Right lung (tissue), 5 donors: Measurements from ENCODE around the gene NHLRC2. TPM values are rescaled to one million over a fixed set of nuclear protein-coding genes. Genes with fewer than 3 reads are reported as not detected.

Experiments
- DNase-seq, 2 donors: peaks; one replicate each; pipeline ENCODE4 v3.0.0-alpha.2; 2013
- polyA plus RNA-seq, 5 donors: library from polyadenylated mRNA; unstranded; fragments of 120-200 nt; gene quantifications; one replicate each; pipeline versions ENCODE4 v1.2.1 to v1.2.3, GENCODE V29; 2013; ENCODE audit warnings: inconsistent platforms in 1 of 5, low replicate concordance in 1 of 5; ENCODE audit not compliant: insufficient read length in 5 of 5, insufficient read depth in 1 of 5

Gene NHLRC2
- polyA plus RNA-seq, 5 donors, result 17.2 to 31.7 (median 25.5) TPM

DNA sequence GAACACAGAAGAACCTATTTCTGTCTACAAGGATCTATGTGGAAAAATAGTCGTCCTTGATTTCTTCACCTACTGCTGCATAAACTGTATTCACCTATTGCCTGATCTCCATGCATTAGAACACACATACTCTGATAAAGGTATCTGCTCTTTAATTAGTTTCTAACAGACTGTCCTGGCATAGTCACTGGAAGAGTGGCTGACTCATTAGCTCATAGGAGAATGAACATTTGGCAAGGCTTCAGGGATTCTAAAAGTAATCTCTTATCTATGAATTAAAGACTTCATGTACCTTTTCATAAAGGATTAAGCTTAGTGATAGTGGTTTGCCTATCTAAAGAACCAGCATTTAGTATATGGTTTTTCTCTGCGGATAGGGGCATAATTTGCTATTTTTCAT, 4.1 kb downstream of the NHLRC2 start:
- no peak for DNase-seq

DNA sequence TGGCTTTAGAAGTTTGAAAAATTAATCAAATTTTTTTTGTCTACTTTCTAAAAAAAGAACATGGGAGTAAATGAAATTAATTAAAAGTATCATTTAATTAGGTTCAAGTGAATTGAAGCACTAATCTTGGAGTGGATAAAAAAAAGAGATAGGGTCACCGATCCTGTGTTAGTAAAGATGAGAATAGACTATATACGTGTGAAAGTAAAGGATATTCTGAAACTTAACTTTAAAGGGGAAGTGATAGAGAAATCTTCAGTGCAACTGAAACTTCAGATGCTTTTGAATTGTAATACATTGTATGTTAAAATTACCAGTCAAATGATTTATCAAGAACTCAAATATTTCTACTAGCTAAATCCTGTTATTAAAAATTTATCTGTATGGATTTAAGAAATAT, 4.8 kb downstream of the NHLRC2 start:
- no peak for DNase-seq

DNA sequence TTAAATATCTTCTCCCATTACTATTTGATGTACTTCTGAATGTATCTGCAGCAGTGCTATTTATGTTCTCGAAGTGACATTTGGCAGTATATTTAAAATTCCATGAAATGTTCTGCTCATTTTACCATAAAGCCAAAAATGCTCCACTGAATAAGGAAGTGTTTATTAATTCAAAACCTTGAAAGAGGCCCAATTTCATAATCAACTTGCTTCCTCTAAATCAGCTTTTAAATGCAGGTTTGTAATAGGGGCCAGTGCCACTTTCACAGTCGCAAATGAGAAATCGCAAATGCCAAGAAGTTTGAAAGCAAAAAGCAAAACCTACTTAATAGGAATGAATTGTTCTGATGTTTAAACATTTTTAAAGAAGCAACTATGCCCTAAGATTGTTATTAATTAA, 11.4 kb downstream of the NHLRC2 start:
- no peak for DNase-seq

DNA sequence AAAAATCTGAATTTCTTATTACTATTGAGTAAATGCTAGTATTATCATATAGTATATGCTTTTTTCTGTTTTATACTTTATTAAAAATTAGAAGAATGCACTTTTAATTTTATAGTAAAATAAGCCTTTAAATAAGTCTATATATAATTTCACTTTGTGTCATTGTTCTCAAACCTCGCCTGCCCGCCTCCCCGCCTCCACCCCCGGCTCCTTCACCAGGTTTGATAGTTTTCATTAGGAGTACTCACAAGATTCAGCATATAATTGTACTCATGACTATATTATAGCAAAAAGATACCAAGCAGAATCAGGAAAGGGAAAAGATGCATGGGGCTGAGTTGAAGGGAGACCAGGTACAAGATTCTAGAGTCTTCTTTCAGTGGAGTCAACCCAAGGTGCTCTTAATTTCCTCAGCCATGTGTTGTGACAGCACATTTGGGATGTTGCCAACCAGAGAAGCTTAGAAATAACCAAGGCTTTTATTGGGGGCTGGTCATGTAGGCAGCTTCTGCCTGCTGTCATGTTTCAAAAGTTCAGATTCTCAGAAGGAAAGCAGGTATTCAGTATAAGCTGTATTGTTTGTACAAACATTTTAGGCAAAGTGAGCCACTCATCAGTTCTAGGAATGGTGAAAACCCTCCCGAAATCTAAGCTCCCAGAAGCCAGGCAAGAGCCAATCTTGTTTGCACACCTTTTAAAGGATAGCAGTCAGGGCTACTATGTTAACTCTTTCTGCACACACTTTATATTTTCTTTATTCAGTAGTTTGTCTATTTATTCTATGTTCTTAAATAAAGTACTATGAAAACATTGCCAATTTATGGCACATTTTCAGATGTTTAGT, 12.3 kb downstream of the NHLRC2 start:
- DNase-seq, result no peak

DNA sequence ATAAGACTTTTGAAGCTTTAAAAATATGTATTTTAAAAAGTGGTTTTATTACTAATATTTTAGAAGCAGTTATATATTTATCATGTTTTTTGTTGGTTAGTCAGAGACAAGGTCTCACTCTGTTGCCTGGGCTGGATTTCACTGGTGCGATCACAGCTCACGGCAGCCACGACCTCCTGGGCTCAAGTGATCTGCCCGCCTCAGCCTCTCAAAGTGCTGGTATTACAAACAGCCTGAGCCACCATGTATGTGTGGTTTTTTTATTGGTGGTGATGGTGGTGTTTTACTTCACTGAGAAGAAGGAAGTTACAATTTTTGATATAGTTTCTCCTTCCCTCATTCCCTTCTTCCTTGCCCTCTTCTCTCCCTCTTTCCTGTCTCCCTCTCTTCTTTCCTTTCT, 13.4 kb downstream of the NHLRC2 start:
- DNase-seq, result no peak

DNA sequence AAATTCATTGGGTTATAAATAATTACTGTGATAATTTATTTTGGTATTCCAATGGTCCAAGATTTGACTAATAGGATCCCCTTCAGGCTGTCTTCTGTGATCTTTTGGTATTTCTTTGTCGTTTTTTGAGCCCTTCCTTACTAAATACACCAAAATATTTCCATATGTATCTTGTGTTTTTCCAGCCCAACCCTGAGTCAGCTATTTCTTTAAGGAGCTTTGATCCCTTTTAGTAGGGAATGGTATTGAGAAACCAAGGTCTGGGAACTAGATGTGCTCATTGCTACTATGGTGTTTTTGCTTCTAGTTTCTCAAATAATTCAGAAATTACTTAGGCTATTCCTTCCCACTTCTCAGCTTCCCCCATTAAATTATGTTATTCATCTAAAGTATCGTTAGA, 15.3 kb downstream of the NHLRC2 start:
- no peak for DNase-seq

DNA sequence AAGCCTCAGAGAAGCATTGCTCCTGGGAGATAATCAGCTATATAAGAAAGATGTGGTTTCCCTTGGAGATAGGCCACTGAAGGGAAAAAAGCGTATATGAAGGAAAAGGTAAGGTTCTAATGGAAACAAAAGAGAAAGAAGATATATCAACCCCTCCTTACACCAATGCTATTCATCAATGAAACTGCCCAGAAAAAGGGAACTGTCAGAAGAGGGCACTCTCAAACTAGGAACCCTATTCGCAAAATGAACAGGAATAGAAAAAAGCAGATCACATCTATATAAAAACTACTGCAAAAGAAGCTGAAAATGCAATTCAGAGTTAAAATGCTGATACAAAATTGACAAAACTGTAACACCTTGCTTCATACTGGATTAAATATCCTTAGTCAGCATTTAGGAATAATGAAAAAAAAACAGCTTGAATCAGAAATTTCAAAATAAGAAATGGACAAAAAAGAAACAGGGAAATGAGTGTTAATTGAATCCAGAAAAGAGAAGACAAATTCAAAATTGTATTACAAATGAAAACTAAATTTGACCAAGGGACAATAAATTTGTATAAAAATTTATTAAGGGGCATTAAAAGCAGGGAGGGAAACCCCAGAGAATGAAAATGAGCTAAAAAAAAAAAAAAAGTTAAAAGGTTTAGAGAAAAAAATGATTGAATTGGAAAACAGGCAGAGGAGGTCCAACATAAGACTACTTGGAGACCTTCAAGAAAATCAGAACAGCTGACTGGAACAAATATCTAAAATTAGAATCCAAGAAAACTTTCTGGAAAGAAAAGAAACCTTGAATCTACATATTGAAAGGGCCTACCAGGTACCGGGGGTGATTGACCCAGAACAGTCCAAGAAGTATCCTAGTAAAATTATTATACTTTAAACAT, 17.9 kb downstream of the NHLRC2 start:
- DNase-seq, result no peak

DNA sequence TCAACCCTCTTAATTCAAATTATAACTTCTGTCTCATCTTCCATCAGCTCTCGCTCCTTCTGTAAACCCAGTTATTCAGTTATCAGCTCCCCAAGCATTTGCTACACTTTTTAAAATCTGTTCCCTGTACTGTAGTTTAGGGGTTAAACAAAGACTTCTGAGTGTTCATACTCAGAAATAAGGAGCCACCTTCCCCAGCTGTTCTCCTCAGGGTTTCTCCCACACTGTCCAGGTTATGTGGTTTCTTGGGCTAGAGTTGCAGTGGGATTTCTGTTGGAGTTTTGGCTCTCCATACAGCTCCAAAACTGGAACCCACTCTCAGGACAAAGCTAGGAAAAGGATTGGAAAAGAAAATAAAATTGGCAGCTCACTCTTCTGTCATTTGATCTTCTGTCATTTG, 20.8 kb downstream of the NHLRC2 start:
- DNase-seq, result no peak

DNA sequence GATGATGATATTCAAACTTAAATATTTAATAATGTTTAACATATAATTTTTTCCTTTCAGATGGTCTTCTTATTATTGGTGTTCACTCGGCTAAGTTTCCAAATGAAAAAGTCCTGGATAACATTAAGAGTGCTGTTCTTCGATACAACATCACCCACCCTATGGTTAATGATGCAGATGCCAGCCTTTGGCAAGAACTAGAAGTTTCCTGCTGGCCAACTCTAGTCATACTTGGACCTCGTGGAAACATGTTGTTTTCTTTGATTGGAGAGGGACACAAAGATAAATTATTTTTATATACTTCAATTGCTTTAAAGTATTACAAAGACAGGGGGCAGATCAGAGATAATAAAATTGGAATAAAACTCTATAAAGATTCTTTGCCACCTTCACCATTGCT, 22.0 kb downstream of the NHLRC2 start:
- no peak for DNase-seq

DNA sequence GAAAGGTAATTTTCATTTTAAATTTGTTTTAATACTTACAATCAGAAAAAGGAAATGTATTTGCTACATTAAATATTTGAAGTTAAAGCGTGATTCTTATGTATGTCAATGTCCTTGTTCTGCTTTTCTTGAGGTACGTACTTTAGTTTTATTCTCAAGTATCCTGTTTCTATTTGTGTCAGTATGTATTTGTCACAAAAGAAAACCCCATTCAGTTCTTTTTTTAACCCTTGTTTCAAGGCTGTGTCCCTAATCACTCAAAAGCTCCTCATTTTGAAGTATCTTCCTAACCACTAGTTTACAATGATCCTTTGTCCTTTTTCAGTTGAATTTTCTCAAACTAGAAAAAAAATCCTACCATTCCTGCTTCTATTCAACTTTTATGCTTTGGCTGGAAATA, 25.2 kb downstream of the NHLRC2 start:
- DNase-seq, result no peak

DNA sequence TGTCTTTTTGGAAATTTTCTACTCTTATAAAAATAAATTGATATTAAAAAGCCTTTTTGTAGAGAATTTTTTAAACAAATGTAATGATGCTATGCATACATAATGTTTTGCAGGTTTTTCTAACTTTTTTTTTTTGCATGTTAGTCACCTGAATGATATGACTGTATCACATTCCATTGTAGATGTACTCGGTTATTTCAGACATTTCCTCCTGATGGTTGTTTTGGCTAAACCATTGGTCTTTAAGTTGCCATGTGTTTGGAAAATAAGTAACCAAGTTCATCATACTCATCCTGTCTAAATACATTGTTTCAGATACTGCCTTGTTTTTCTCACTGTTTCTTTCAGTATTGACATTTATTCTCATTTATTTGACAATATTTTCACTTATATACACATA, 25.8 kb downstream of the NHLRC2 start:
- DNase-seq, result no peak

DNA sequence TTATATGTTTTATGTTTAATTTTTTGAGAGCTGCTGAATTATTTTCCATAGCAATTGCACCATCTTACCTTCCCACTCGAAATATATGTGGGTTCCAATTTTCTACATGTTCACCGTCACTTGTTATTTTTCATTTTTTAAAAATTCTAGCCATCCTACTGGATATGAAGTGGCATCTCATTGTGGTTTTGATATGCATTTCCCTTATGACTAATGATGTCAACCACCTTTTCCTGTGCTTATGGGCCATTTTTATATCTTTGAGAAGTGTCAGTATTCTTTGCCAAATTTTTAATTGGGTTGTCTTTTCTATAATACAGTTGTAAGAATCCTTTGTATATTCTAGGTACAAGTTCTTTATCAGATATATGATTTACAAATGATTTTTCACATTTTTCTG, 27.8 kb downstream of the NHLRC2 start:
- DNase-seq, result no peak

DNA sequence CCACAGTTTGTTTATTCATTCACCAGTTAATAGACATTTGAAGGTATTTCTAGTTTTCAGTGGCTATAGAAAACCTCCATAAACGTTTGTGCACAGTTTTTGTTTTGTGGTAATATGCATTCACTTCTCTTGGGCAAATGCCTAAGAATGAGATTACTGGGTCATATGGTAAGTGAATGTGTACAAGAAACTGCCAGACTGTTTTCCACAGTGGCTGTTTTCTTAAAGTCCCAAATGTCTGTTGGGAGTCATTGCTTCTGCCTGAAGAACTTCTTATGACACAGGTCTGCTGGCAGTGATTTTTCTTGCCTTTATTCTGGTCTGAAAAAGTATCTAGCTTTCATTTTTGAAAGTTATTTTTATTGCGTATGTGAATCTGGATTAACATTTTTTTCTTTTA, 35.5 kb downstream of the NHLRC2 start:
- DNase-seq, result no peak

DNA sequence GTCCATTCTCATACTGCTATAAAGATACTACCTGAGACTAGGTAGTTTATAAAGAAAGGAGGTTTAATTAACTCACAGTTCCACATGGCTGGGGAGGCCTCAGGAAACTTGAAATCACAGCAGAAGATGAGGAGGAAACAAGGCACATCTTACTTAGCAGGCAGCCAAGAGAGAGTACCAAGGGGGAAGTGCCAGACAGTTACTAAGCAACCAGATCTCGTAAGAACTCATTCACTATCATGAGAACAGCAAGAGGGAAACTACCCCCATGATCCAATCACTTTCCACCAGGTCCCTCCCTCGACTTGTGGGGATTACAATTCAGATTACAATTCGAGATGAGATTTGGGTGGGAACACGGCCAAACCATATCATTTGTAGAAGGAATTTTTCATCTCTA, 36.3 kb downstream of the NHLRC2 start:
- no peak for DNase-seq

DNA sequence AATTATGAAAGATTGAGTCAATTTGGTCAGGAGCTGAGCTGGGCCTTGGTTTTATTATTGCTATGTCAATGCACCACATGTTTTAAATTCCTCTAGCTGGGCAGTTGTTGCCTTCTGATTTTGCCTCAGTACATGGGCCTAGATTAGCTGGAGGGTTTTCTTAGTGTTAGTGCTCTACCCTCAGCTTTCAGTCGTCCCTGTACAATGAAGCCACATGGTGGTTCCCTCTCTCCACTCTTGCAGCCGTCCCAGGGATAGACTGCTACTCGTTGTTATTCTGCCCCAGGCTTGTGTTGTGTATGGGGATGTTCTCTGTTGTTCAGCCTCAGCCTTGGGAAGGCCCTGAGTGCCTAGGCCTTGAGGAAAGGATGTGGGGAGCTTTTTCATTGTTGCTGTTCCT, 37.0 kb downstream of the NHLRC2 start:
- DNase-seq, result no peak

DNA sequence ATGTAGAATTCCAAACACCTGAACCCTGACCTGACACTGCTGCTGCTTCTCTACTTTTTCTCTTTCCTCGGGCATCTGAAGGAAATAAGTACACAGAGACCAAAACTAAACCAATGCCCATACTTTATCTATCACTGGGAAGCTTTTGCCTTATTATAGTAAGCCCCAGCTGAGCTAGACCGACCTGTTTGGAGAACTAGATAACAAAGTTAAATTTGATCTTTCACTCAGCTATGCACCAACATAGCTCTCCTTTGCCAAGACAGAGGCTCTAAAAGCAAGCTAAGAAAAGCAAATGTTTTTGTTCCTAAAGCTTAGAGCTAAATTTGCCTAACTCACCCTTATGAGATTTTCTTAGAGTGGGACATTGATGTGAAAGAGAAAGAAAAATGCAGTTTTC, 39.1 kb downstream of the NHLRC2 start:
- DNase-seq, result no peak

DNA sequence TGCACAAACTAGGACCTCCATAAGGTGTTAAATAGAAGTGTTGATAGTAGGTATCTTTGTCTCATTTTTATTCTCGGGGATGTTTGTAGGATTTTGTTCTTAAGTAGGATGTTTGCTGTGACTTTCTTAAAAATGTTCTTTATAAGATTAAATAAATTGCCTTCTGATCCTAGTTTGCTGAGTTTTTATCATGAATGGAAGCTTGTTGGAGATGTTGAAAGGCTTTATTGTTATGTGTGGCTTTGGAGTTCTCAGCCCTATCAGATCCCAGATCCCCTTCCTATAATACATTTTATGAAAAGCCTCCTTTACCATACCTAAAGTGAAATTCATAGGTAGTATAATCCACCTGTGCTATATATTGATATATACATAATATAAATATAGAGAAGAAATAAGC, 40.1 kb downstream of the NHLRC2 start:
- no peak for DNase-seq

DNA sequence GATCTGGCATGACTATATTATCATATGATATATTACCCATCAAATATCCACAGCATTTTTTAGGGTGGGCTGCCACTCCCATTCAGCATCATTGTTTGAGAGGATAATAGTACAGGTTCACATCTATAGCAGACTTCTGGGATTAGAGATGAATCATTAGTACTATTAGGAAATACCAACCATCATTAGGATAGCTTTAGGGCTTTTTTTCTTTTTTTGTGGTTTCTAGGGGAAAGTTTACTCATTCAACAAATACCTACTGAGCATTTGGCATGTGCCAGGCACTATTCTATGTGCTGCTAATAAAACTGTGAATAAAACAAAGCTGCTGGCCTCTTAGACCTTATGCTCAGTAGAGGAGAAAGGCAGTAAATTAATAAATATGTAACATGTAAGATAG, 40.6 kb downstream of the NHLRC2 start:
- DNase-seq, result no peak

DNA sequence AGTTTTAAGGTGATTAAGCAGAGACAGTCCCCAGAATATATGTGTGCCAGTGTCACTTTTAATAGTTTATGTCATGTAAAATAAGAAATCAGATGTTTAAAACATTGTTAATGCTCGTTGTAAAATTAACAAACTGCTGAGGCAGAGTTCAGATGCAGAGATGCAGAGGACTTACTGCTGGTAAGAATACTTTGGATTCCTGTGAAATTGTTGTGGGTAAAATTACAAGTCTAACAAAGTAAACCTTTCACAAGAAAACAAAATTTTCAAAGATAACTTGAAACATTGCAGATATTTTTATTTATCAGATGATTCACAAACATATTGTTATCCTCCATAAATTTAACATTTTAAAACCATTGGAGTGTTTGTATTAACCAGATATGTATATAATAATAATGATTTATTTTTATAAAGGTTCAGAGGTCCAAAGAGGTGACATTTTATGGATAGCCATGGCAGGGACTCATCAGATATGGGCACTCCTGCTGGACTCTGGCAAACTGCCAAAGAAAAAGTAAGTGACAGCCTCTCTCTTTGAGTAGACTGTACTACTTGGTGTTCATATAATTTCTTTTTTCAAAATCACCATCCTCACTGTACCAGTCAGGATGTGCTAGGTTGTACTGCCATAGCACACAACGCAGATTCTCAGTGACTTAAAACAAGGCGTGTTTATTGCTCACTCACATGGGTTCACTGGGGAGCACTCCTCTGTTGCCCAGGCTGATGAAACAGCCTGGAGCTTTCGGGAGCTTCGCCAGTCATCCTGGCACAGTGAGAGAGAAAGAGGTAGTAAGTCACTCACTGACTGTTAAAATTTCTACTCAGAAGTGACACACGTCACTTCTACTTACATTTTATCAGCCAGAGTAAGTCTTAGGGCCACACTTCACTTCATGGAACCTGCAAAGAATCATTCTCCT, 43.5 kb downstream of the NHLRC2 start:
- no peak for DNase-seq

DNA sequence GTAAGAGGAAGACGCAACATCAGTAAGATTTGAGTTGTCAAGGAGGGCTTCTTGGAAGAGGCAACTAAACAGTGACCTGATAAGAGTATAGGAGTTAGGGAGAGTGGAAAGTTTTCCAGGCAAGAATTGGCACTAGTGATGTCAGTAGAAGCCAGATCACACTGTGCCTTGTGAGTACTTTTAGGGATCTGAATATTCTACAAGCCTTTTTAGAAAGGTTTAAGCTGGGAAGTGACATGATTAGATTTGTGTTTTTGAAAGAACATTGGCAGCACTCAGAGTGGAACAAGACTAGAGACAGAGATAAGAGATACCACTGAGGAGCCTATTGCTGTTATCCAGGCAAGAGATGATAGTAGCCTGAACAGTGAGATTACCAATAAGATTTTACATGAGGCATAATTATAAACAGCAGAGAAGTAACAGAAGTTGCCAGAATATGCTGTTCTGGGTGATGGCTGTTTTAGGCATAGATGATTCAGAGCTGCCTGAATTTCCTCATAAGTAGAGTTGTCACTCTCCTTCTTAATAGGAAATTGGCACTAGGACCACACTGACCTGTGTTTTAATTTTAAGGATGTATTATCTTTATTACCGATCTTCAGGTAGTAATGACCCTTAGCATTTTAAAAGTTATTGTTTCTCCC, 45.6 kb downstream of the NHLRC2 start:
- DNase-seq, result no peak

DNA sequence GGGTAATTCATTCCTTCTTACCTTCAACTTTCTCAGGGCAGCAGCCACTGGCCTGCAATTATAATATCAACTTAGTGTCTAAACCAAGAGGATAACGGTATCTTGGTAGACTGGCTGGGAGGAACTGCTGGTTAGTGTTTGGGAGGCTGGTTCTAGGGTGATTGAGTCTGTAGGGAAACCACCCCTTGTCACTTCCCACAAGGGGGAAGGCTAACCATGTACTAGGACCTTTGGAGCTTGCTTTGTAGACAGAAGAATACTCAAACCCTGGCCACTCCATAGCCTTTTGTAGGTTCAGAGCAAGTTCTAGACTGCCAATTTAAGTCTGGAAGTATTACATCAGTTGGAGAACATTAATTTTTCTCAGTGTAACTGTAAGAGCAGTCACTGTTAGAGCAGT, 51.3 kb downstream of the NHLRC2 start:
- no peak for DNase-seq

DNA sequence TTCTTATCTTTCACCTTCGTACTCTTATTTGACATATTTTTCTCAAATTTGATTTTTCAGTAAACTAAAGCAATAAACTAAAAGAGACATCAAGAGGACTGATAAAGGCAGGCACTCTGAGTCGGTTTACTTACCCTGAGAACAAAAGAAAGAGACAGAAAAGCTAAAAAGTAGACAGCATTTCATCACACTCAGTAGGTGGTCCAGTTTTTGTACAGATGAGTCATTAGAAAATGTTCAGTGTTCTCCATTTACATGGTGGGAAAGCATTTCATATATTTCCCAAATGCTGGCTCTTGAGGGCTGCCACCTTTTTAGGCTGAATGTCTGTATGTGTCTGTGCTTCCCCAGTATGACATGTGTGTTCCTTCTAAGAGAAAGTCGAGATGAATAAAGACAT, 52.7 kb downstream of the NHLRC2 start:
- no peak for DNase-seq
